Kidney (tissue), 14 donors: ENCODE measurements around the gene SPATA24. TPM values are rescaled to one million over a fixed set of nuclear protein-coding genes. Genes with fewer than 3 reads are reported as not detected.
A peak's percentile ranks its signal among the peaks of the same experiment; 100 is the strongest.

Source experiments
- DNase-seq, 5 donors: peaks; one replicate each; pipeline ENCODE4 v3.0.0-alpha.2; 2013 to 2020
- FAIRE-seq: peaks from 2 replicates; lab custom pipeline; 2012; peaks lifted over from hg19 to GRCh38; lab: Jason Lieb, UNC
- H3K27ac ChIP-seq, 2 donors: one replicate each; pipeline ENCODE4 v1.7.0; 2013; ENCODE audit warnings: low read depth in 2 of 2, low read length in 2 of 2, inconsistent platforms in 1 of 2
- H3K27me3 ChIP-seq: one replicate; pipeline ENCODE4 v1.7.1; 2013; ENCODE audit warnings: low read length, inconsistent platforms; ENCODE audit not compliant: control insufficient read depth, insufficient read depth
- H3K36me3 ChIP-seq, 3 donors: one replicate each; pipeline versions ENCODE4 v1.7.0 to v1.7.1; 2013; ENCODE audit warnings: low read length in 3 of 3, control low read depth in 1 of 3, inconsistent platforms in 1 of 3; ENCODE audit not compliant: insufficient read depth in 3 of 3, control insufficient read depth in 2 of 3
- H3K4me1 ChIP-seq, 3 donors: one replicate each; pipeline versions ENCODE4 v1.7.0 to v1.7.1; 2013; ENCODE audit warnings: low read length in 3 of 3, inconsistent platforms in 1 of 3, low read depth in 1 of 3; ENCODE audit not compliant: control insufficient read depth in 2 of 3, insufficient read depth in 2 of 3
- H3K4me3 ChIP-seq, 3 donors: one replicate each; pipeline versions ENCODE4 v1.7.0 to v1.8.1; 2013; ENCODE audit warnings: low read length in 3 of 3, control low read depth in 1 of 3, inconsistent platforms in 1 of 3
- H3K9ac ChIP-seq, 3 donors: one replicate each; pipeline versions ENCODE4 v1.7.0 to v1.7.1; 2013; ENCODE audit warnings: low read length in 3 of 3, control low read depth in 1 of 3, inconsistent platforms in 1 of 3
- H3K9me3 ChIP-seq, 3 donors: one replicate each; pipeline versions ENCODE4 v1.7.0 to v1.7.1; 2013; ENCODE audit warnings: low read length in 3 of 3, control low read depth in 1 of 3, inconsistent platforms in 1 of 3; ENCODE audit not compliant: control insufficient read depth in 2 of 3, insufficient read depth in 1 of 3
- intact Hi-C: fragments of 100-400 bp; cut with DNase I; formaldehyde crosslinking; loops from one replicate; pipeline ENCODE4 v1.11.1; 2022
- polyA plus RNA-seq: library from polyadenylated mRNA; stranded (reverse); fragments of 350-450 nt; fragmentation: Illumina TruSeq; extraction: RNeasy Lipid Tissue Mini Kit (QIAGEN cat#74804); gene quantifications from one replicate; pipeline ENCODE4 v1.2.3, GENCODE V29; 2014; ENCODE audit warnings: low read depth, low replicate concordance; ENCODE audit not compliant: insufficient read depth
- total RNA-seq: library from RNA; stranded (reverse); fragmentation: NEBNext Ultra II Directional; extraction: Animal tissue kit (Norgen Biotek cat#: 25700); gene quantifications from one replicate; pipeline ENCODE4 v1.2.1, GENCODE V29; 2021
- TF ChIP-seq, protein P1 (sequence below): IDR thresholded peaks from 3 replicates; pipeline ENCODE4 v1.5.1; 2012; ENCODE audit warnings: mild to moderate bottlenecking, moderate library complexity, borderline replicate concordance; ENCODE audit not compliant: insufficient read depth; ENCODE audit errors: extremely low read depth
- donor health status: control.
- donor health status: control.
- donor health status: control.
- donor health status: control.
- donor health status: control.
- donor health status: DM: yes; HTN: yes; CAD: no.
- donor health status: Normal renal cell carcinoma (clear cell type).

Gene SPATA24
- total and polyA plus RNA-seq, 2 donors from 2014 or later: 6.8 to 21.6 TPM

DNA sequence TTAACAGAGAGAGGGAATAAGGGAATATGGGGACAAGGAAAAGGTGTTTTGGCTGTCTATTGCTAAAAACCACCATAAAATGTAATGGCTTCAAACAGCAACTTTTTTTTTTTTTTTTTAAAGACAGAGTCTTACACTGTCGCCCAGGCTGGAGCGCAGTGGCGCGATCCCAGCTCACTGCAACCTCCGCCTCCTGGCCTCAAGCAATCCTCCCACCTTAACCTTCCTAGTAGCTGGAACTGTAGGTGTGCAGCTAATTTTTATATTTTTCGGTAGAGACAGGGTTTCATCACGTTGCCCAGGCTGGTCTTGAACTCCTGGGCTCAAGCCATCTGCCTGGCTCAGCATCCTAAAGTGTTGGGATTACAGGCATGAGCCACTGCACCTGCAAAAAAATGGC, 4.3 kb upstream of the SPATA24 start:
- no peak for FAIRE-seq

DNA sequence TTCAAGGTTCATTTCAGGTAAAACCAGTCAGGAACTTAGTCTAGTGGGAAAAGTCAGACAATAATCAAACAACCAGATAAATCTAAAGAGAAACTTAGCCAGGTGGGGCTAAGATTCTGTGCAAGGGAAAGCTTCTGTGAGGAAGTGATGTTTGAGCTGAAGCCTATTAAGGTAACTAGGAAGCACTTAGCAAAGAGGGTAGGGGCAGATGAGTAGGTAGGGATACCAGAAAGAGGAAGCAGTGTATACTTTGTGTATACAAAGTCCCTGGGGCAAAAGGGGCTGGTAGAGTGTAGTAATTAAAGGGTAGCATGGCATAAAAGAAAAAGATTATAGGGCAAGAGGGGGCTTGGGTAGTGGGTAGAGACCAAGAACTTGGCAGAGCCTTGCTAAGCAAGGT, 3.6 kb upstream of the SPATA24 start:
- Histone ChIP-seq H3K4me3 (no peak overlapping the region), H3K4me1 (peaks cover 3 to 25% (median 11%) of the 10 kb centered on the region in 3 donors), H3K36me3 (no peaks in the 10 kb centered on the region), H3K9ac (no peak overlapping the region), H3K27ac (no peak overlapping the region), H3K27me3 (no peaks in the 10 kb centered on the region), H3K9me3 (no peaks in the 10 kb centered on the region)
- no peak for DNase-seq
- no peak for FAIRE-seq
- TF ChIP-seq, protein P1, sequence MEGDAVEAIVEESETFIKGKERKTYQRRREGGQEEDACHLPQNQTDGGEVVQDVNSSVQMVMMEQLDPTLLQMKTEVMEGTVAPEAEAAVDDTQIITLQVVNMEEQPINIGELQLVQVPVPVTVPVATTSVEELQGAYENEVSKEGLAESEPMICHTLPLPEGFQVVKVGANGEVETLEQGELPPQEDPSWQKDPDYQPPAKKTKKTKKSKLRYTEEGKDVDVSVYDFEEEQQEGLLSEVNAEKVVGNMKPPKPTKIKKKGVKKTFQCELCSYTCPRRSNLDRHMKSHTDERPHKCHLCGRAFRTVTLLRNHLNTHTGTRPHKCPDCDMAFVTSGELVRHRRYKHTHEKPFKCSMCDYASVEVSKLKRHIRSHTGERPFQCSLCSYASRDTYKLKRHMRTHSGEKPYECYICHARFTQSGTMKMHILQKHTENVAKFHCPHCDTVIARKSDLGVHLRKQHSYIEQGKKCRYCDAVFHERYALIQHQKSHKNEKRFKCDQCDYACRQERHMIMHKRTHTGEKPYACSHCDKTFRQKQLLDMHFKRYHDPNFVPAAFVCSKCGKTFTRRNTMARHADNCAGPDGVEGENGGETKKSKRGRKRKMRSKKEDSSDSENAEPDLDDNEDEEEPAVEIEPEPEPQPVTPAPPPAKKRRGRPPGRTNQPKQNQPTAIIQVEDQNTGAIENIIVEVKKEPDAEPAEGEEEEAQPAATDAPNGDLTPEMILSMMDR: no peak
- intact Hi-C loops: no loop called here

More for the DNA sequence above, 4.3 kb upstream of the SPATA24 start:
- H3K36me3 ChIP-seq: no peaks in the 10 kb centered on the region
- H3K4me1 ChIP-seq: peaks cover 2 to 20% (median 10%) of the 10 kb centered on the region in 3 donors
- intact Hi-C loops: no loop called here
- no peak overlapping the region for H3K27ac ChIP-seq
- H3K4me3 ChIP-seq: no peak overlapping the region
- no peak overlapping the region for H3K9ac ChIP-seq
- TF ChIP-seq, protein P1: no peak
- H3K9me3 ChIP-seq: no peaks in the 10 kb centered on the region
- H3K27me3 ChIP-seq: no peaks in the 10 kb centered on the region
- DNase-seq: no peak

- no peak for FAIRE-seq
- DNase-seq: no peak
- no peak overlapping the region for H3K4me3 ChIP-seq
- TF ChIP-seq, protein P1: no peak
- H3K36me3 ChIP-seq: no peaks in the 10 kb centered on the region
- H3K9ac ChIP-seq: no peak overlapping the region
- no peaks in the 10 kb centered on the region for H3K27me3 ChIP-seq
- intact Hi-C loops: no loop called here
- H3K4me1 ChIP-seq: peaks cover 3 to 25% (median 11%) of the 10 kb centered on the region in 3 donors
- H3K27ac ChIP-seq: no peak overlapping the region
- H3K9me3 ChIP-seq: no peaks in the 10 kb centered on the region
These were observed 3.1 kb upstream of the SPATA24 start for GRCh38 chr5:139406963-139407362.

- H3K36me3 ChIP-seq: no peaks in the 10 kb centered on the region
- no peaks in the 10 kb centered on the region for H3K9me3 ChIP-seq
- intact Hi-C loops: no loop called here
- H3K9ac ChIP-seq: peak overlapping the region; percentile 7 to 75 (median 20)
- H3K27ac ChIP-seq: peak overlapping the region; percentile 95
- TF ChIP-seq, protein P1: no peak
- DNase-seq (no peak), FAIRE-seq (no peak)
- no peaks in the 10 kb centered on the region for H3K27me3 ChIP-seq
- peaks cover 3 to 25% (median 11%) of the 10 kb centered on the region in 3 donors for H3K4me1 ChIP-seq
- H3K4me3 ChIP-seq: peak overlapping the region; percentile 43 to 72 (median 62)
These were observed 573 bp upstream of the SPATA24 start for GRCh38 chr5:139404484-139404840.
